ENCODE measurements around the gene KIAA0825. TPM values are rescaled to one million over a fixed set of nuclear protein-coding genes. Genes with fewer than 3 reads are reported as not detected.
A peak's percentile ranks its signal among the peaks of the same experiment; 100 is the strongest.

KIAA0825 gene
- total and polyA plus RNA-seq, 2 of the 8 experiments (the other 6 are each of a cell fraction or from before 2014, with no cell fraction given) = 0.60 to 1.0 TPM

DNA sequence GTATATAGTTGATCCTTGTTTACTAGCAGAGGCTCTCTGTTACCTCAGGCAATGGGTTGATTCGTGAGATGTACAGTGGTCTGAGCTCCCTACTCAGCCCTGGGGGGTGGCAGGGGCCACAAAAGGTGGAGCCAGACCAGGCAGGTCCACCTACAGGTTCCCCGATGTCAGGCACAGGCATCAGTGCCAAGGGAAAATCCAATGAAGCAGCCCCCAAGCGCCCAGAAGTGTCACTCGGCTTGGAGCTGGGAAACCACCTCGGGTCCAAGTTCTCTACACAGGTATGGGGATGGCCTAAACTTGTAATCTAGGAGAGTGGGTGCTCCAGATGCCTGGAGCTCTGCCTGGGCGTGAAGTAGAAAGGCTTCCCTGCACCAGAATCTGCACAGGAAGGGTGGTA, 188.8 kb downstream of the KIAA0825 start:
- CTCF ChIA-PET (ENCODE audit: partially characterized antibody) = interaction anchor here (1.6 kb wide), 1 partner anchor 8 kb away, joined by 4 read pairs; no protein-coding TSS in a partner anchor
- no peak overlapping the region for H3K4me3 ChIP-seq (ENCODE audit: extremely low read depth in 1 of 4, insufficient read depth in 2 of 4, low read depth in 3 of 4, low read length in 4 of 4)
- no peaks in the 10 kb centered on the region for H4K20me1 ChIP-seq (replicated peaks in 1 of 2; ENCODE audit: control insufficient read depth in 1 of 2, insufficient read depth in 2 of 2, low read length in 2 of 2)
- 79% methylated on average over 6 of the region's 6 CpGs; no CpG with 5 or more reads in 1 of the 2 experiments for WGBS, 2 experiments (ENCODE audit: extremely low coverage in 1 of 2, insufficient coverage in 1 of 2, insufficient read length in 1 of 2, insufficient replicate concordance in 2 of 2, low coverage in 1 of 2, low lambda C conversion rate in 2 of 2, missing lambda C conversion rate in 1 of 2)
- POLR2A ChIA-PET (ENCODE audit: partially characterized antibody) = no interaction called here
- H3K23ac ChIP-seq (ENCODE audit: insufficient read length) = no peak overlapping the region
- H2BK20ac ChIP-seq (ENCODE audit: low read length) = no peak overlapping the region
- no peak overlapping the region; the same call in 1 of the 2 replicates for H2BK12ac ChIP-seq (ENCODE audit: low read depth, low read length)
- no peak overlapping the region for H2AK5ac ChIP-seq (ENCODE audit: low read depth, low read length)
- H3K4ac ChIP-seq (replicated peaks; ENCODE audit: insufficient read length, low read depth, low read length) = no peak overlapping the region
- H2BK120ac ChIP-seq (replicated peaks; ENCODE audit: low read depth, low read length) = no peak overlapping the region
- H3K9me3 ChIP-seq (ENCODE audit: insufficient read depth in 2 of 2, low read depth in 1 of 2, low read length in 1 of 2) = no peaks in the 10 kb centered on the region
- peak overlapping the region; percentile 90 for H2AFZ ChIP-seq (ENCODE audit: low read length)
- H3K79me2 ChIP-seq (ENCODE audit: control insufficient read depth in 1 of 2, insufficient read depth in 2 of 2, low read length in 2 of 2) = no peaks in the 10 kb centered on the region
- H4K5ac ChIP-seq (ENCODE audit: insufficient read length, low read depth, low read length) = peak overlapping the region; percentile 6
- TF ChIP-seq EP300 (IDR thresholded peaks at IDR 0.05; ENCODE audit: borderline replicate concordance in 1 of 2, low read depth in 2 of 2, low read length in 2 of 2) (no peak), TAF1 (IDR thresholded peaks at IDR 0.05; ENCODE audit: low read depth, low read length) (no peak)
- H3K4me2 ChIP-seq (ENCODE audit: insufficient read depth in 1 of 2, low read depth in 2 of 2, low read length in 2 of 2) = no peak overlapping the region
- no peak overlapping the region for H3K56ac ChIP-seq (replicated peaks; ENCODE audit: insufficient read length, low read depth, low read length)
- H4K91ac ChIP-seq (replicated peaks; ENCODE audit: insufficient read length, low read length) = no peak overlapping the region
- no peaks in the 10 kb centered on the region; the same call in 1 of the 2 replicates for H3K23me2 ChIP-seq (ENCODE audit: low read depth, low read length)
- H3K27ac ChIP-seq (ENCODE audit: low read depth, low read length) = no peak overlapping the region
- no peak overlapping the region for H3K18ac ChIP-seq (ENCODE audit: extremely low read depth, low read length)
- H4K8ac ChIP-seq (ENCODE audit: extremely low read depth, insufficient read depth, low read length) = peak overlapping the region; percentile 74; the same call in 1 of the 2 replicates
- no peak overlapping the region for H2BK15ac ChIP-seq (ENCODE audit: low read length)
- no peaks in the 10 kb centered on the region for H3K4me1 ChIP-seq (replicated peaks in 1 of 4; ENCODE audit: control insufficient read depth in 3 of 4, insufficient read depth in 4 of 4, low read length in 3 of 4)
- no peak overlapping the region for H3K9ac ChIP-seq (replicated peaks in 1 of 4; ENCODE audit: extremely low read depth in 1 of 4, low read depth in 3 of 4, low read length in 3 of 4)
- H3K79me1 ChIP-seq (ENCODE audit: low read depth, low read length) = no peaks in the 10 kb centered on the region
- no peak overlapping the region for H3K14ac ChIP-seq (ENCODE audit: insufficient read length)
- H3K36me3 ChIP-seq (ENCODE audit: control insufficient read depth in 2 of 4, insufficient read depth in 4 of 4, low read length in 3 of 4) = no peaks in the 10 kb centered on the region
- DNase-seq (ENCODE audit: low read depth in 1 of 2, low spot score in 2 of 2) = no peak
- H3K27me3 ChIP-seq (replicated peaks in 1 of 4; ENCODE audit: control insufficient read depth in 3 of 4, extremely low read depth in 1 of 4, insufficient read depth in 3 of 4, low read length in 3 of 4) = no peaks in the 10 kb centered on the region
- H2BK5ac ChIP-seq (ENCODE audit: low read depth, low read length) = no peak overlapping the region
- FAIRE-seq = no peak
